ENCODE measurements around the gene SLC6A13.

DNA sequence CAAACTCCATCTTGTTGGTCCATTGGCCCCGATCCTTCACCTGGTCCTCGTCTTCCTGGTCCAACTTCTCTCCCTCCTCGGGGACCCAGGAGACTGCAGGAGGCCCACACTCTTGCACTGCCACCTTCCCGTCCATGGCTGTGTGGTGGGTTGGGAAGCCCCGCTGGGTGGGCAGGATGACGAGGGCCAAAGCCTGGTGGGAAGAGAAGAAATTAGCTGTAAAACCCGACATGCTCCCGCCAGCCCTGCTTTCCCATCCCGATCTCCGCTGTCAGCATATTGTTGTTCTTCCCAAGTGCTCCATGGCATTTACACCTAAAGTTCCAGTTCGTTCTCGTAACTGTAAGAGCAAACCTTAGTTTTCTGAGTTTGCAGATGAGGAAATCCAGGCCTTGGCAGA is 52.8 kb downstream of the SLC6A13 start:
- no peak for TF ChIP-seq CTCF (IDR thresholded peaks at IDR 0.05)
- no peak for TF ChIP-seq EZH2 (IDR thresholded peaks at IDR 0.05; ENCODE audit: borderline replicate concordance, insufficient read depth, low read depth, low read length, poor library complexity, severe bottlenecking)

All from B cell (primary cell).